ENCODE measurements around the gene AUH.

DNA sequence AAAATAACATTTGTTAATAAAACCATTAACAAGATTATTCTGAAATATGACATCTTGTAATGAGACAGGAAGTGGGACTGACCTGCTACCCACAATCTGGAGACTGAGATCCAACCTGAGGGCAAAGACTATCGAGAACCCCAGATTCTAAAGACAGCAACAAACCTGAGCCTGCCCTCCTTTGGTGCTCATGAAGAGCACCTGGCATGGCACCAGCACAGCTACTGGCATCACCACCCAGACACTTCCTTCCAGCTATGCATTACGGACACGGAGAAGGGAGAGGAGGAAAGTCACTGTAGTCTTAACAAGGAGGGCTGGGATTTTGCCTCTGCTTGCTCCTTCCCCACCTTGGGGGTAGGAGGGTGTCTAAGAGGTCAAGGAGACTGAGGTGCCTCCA, 105.5 kb downstream of the AUH start:
- no peak for TF ChIP-seq EZH2 (IDR thresholded peaks at IDR 0.05)
- TF ChIP-seq POLR2AphosphoS5 (IDR thresholded peaks at IDR 0.05; ENCODE audit: borderline replicate concordance, low read depth, low read length) = no peak
